HepG2 (cell line): Measurements from ENCODE around the gene TTC31. TPM values are rescaled to one million over a fixed set of nuclear protein-coding genes. Genes with fewer than 3 reads are reported as not detected.

Experiments
- CEBPB ChIP-seq: IDR thresholded peaks from 2 replicates; pipeline ENCODE4 v1.6.1; 2011; ENCODE audit warnings: low read depth, low read length, improper control_type of control experiment, borderline replicate concordance
- GLI4 ChIP-seq: sonication (generic); formaldehyde crosslinking; IDR thresholded peaks from 2 replicates; pipeline ENCODE4 v1.5.1; 2020; ENCODE audit warnings: missing genetic modification reagents, mild to moderate bottlenecking, moderate library complexity, borderline replicate concordance
- HDAC1 ChIP-seq: sonication (generic); formaldehyde crosslinking; IDR thresholded peaks from 2 replicates; pipeline ENCODE4 v1.5.1; 2020; ENCODE audit warnings: mild to moderate bottlenecking, missing genetic modification reagents
- ISX ChIP-seq: sonication (generic); formaldehyde crosslinking; conservative IDR thresholded peaks from 2 replicates; pipeline ENCODE4 v1.5.0; 2020; ENCODE audit warnings: missing genetic modification reagents
- SRSF1 ChIP-seq: fragments of 200-400 bp; formaldehyde crosslinking; optimal IDR thresholded peaks from 2 replicates; pipeline ENCODE3; 2017; ENCODE audit warnings: mild to moderate bottlenecking, low read depth, low read length, moderate library complexity
- XRCC5 ChIP-seq: fragments of 200-400 bp; formaldehyde crosslinking; optimal IDR thresholded peaks from 2 replicates; pipeline ENCODE3; 2017; ENCODE audit warnings: mild to moderate bottlenecking, low read length
- ZFAT ChIP-seq: sonication (generic); formaldehyde crosslinking; conservative IDR thresholded peaks from 2 replicates; pipeline ENCODE4 v1.8.1; 2023; ENCODE audit warnings: missing genetic modification reagents, inconsistent platforms
- ZNF383 ChIP-seq: sonication (generic); formaldehyde crosslinking; IDR thresholded peaks from 2 replicates; pipeline ENCODE4 v1.4.0; 2020; ENCODE audit warnings: missing genetic modification reagents, mild to moderate bottlenecking, borderline replicate concordance
- ZNF737 ChIP-seq: sonication (generic); formaldehyde crosslinking; IDR thresholded peaks from 2 replicates; pipeline ENCODE4 v1.5.0; 2020; ENCODE audit warnings: missing genetic modification reagents, mild to moderate bottlenecking, borderline replicate concordance
- ZNF761 ChIP-seq: sonication (generic); formaldehyde crosslinking; conservative IDR thresholded peaks from 2 replicates; pipeline ENCODE4 v1.4.0; 2020; ENCODE audit warnings: mild to moderate bottlenecking, missing genetic modification reagents
- ZNF780A ChIP-seq: sonication (generic); formaldehyde crosslinking; IDR thresholded peaks from 2 replicates; pipeline ENCODE4 v1.8.0; 2022; ENCODE audit warnings: mild to moderate bottlenecking, missing genetic modification reagents, moderate library complexity
- ZNF790 ChIP-seq: sonication (generic); formaldehyde crosslinking; IDR thresholded peaks from 2 replicates; pipeline ENCODE4 v1.8.0; 2022; ENCODE audit warnings: missing genetic modification reagents, mild to moderate bottlenecking, borderline replicate concordance
- polyA plus RNA-seq, 8 experiments: library from polyadenylated mRNA; depleted of rRNA in 3 of 8; stranded (reverse) in 7 of 8; unstranded in 1 of 8; fragments of >200 nt; fragmentation: Illumina TruSeq in 4 of 8; extraction: Trizol in 4 of 8; gene quantifications; 2 replicates each; pipeline versions ENCODE4 v1.2.1 to v1.2.3, GENCODE V29; 2011 to 2016; ENCODE audit warnings: low read depth in 4 of 8, missing spikeins in 1 of 8, mixed read lengths in 1 of 8; ENCODE audit not compliant: insufficient read depth in 1 of 8
- total RNA-seq, 5 experiments: library from RNA; depleted of rRNA; stranded (reverse); fragments of >200 nt; fragmentation: Illumina TruSeq; extraction: Trizol; gene quantifications; 2 replicates each; pipeline ENCODE4 v1.2.3, GENCODE V29; 2016; ENCODE audit warnings: low read depth in 1 of 5
- TF ChIP-seq, protein P1 (sequence below): sonication (generic); formaldehyde crosslinking; conservative IDR thresholded peaks from 2 replicates; pipeline ENCODE4 v1.4.0; 2020; ENCODE audit warnings: missing genetic modification reagents
- TF ChIP-seq, protein P2 (sequence below): sonication (generic); formaldehyde crosslinking; IDR thresholded peaks from 2 replicates; pipeline ENCODE4 v1.8.0; 2022; ENCODE audit warnings: mild to moderate bottlenecking, missing genetic modification reagents, moderate library complexity
- TF ChIP-seq, protein P3 (sequence below): sonication (generic); formaldehyde crosslinking; IDR thresholded peaks from 2 replicates; pipeline ENCODE4 v1.4.0; 2020; ENCODE audit warnings: missing genetic modification reagents
- TF ChIP-seq, protein P4 (sequence below): IDR thresholded peaks from 2 replicates; pipeline ENCODE4 v1.6.1; 2012; ENCODE audit warnings: low read depth, low read length, improper control_type of control experiment
- TF ChIP-seq, protein P5 (sequence below): sonication (generic); formaldehyde crosslinking; IDR thresholded peaks from 2 replicates; pipeline ENCODE4 v1.4.0; 2020; ENCODE audit warnings: mild to moderate bottlenecking, missing genetic modification reagents
- TF ChIP-seq, protein P6 (sequence below): sonication (generic); formaldehyde crosslinking; IDR thresholded peaks from 2 replicates; pipeline ENCODE4 v1.5.1; 2020; ENCODE audit warnings: missing genetic modification reagents, mild to moderate bottlenecking, borderline replicate concordance
- TF ChIP-seq, protein P7 (sequence below): fragments of 450-650 bp; IDR thresholded peaks from 2 replicates; pipeline ENCODE4 v1.6.1; 2017; ENCODE audit warnings: mild to moderate bottlenecking

The TTC31 gene
- total and polyA plus RNA-seq, 2 of the 13 experiments (the other 11 are each of a cell fraction or from before 2014, with no cell fraction given) = 28.3 to 39.5 TPM

DNA sequence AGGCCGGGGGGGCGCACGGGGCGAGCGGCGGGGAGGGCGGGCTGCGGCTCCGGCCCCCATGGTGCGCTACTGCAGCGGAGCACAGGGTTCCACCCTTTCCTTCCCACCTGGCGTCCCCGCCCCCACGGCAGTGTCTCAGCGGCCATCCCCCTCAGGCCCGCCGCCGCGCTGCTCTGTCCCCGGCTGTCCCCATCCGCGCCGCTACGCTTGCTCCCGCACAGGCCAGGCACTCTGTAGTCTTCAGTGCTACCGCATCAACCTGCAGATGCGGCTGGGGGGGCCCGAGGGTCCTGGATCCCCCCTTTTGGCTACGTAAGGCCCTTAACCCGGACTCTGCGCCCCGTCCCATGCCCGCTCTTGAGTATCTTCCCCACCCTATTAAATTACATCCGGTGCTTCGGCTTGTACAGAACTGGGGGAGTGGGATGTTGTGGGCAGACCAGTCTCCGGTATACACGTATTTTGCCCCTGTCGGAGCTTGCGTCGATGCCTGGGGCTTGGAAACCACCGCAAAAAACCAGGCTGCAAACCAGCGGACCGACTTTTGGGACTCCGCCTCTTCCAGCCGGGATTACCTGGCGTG lies 25.2 kb upstream of the TTC31 start (continued):
- TF ChIP-seq, protein P1, sequence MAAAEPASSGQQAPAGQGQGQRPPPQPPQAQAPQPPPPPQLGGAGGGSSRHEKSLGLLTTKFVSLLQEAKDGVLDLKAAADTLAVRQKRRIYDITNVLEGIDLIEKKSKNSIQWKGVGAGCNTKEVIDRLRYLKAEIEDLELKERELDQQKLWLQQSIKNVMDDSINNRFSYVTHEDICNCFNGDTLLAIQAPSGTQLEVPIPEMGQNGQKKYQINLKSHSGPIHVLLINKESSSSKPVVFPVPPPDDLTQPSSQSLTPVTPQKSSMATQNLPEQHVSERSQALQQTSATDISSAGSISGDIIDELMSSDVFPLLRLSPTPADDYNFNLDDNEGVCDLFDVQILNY (CRISPR knock-in tag) = no peak
- TF ChIP-seq ZNF737 (CRISPR knock-in tag) (no peak), HDAC1 (CRISPR knock-in tag) (peak; percentile 65; the same call in 1 of the 2 replicates), ZNF780A (CRISPR knock-in tag) (peak; percentile 58; the same call in 1 of the 2 replicates), XRCC5 (no peak), ZNF790 (peak; percentile 7; the same call in 1 of the 2 replicates), ZNF383 (CRISPR knock-in tag) (no peak), GLI4 (CRISPR knock-in tag) (peak; percentile 28; the same call in 1 of the 2 replicates), ZFAT (CRISPR knock-in tag) (no peak), SRSF1 (no peak), CEBPB (no peak), ISX (CRISPR knock-in tag) (no peak), ZNF761 (CRISPR knock-in tag) (peak; percentile 70)
- TF ChIP-seq, protein P2, sequence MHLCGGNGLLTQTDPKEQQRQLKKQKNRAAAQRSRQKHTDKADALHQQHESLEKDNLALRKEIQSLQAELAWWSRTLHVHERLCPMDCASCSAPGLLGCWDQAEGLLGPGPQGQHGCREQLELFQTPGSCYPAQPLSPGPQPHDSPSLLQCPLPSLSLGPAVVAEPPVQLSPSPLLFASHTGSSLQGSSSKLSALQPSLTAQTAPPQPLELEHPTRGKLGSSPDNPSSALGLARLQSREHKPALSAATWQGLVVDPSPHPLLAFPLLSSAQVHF (CRISPR knock-in tag) = peak; percentile 77; the same call in 1 of the 2 replicates
- TF ChIP-seq, protein P3, sequence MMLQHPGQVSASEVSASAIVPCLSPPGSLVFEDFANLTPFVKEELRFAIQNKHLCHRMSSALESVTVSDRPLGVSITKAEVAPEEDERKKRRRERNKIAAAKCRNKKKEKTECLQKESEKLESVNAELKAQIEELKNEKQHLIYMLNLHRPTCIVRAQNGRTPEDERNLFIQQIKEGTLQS (CRISPR knock-in tag) = no peak
- TF ChIP-seq, protein P4, sequence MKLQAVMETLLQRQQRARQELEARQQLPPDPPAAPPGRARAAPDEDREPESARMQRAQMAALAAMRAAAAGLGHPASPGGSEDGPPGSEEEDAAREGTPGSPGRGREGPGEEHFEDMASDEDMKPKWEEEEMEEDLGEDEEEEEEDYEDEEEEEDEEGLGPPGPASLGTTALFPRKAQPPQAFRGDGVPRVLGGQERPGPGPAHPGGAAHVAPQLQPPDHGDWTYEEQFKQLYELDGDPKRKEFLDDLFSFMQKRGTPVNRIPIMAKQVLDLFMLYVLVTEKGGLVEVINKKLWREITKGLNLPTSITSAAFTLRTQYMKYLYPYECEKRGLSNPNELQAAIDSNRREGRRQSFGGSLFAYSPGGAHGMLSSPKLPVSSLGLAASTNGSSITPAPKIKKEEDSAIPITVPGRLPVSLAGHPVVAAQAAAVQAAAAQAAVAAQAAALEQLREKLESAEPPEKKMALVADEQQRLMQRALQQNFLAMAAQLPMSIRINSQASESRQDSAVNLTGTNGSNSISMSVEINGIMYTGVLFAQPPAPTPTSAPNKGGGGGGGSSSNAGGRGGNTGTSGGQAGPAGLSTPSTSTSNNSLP = no peak
- TF ChIP-seq, protein P5, sequence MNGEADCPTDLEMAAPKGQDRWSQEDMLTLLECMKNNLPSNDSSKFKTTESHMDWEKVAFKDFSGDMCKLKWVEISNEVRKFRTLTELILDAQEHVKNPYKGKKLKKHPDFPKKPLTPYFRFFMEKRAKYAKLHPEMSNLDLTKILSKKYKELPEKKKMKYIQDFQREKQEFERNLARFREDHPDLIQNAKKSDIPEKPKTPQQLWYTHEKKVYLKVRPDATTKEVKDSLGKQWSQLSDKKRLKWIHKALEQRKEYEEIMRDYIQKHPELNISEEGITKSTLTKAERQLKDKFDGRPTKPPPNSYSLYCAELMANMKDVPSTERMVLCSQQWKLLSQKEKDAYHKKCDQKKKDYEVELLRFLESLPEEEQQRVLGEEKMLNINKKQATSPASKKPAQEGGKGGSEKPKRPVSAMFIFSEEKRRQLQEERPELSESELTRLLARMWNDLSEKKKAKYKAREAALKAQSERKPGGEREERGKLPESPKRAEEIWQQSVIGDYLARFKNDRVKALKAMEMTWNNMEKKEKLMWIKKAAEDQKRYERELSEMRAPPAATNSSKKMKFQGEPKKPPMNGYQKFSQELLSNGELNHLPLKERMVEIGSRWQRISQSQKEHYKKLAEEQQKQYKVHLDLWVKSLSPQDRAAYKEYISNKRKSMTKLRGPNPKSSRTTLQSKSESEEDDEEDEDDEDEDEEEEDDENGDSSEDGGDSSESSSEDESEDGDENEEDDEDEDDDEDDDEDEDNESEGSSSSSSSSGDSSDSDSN (CRISPR knock-in tag) = peak; percentile 61
- TF ChIP-seq, protein P6, sequence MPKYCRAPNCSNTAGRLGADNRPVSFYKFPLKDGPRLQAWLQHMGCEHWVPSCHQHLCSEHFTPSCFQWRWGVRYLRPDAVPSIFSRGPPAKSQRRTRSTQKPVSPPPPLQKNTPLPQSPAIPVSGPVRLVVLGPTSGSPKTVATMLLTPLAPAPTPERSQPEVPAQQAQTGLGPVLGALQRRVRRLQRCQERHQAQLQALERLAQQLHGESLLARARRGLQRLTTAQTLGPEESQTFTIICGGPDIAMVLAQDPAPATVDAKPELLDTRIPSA = no peak
- TF ChIP-seq, protein P7, sequence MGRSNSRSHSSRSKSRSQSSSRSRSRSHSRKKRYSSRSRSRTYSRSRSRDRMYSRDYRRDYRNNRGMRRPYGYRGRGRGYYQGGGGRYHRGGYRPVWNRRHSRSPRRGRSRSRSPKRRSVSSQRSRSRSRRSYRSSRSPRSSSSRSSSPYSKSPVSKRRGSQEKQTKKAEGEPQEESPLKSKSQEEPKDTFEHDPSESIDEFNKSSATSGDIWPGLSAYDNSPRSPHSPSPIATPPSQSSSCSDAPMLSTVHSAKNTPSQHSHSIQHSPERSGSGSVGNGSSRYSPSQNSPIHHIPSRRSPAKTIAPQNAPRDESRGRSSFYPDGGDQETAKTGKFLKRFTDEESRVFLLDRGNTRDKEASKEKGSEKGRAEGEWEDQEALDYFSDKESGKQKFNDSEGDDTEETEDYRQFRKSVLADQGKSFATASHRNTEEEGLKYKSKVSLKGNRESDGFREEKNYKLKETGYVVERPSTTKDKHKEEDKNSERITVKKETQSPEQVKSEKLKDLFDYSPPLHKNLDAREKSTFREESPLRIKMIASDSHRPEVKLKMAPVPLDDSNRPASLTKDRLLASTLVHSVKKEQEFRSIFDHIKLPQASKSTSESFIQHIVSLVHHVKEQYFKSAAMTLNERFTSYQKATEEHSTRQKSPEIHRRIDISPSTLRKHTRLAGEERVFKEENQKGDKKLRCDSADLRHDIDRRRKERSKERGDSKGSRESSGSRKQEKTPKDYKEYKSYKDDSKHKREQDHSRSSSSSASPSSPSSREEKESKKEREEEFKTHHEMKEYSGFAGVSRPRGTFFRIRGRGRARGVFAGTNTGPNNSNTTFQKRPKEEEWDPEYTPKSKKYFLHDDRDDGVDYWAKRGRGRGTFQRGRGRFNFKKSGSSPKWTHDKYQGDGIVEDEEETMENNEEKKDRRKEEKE = no peak
